Activated CD4-positive, alpha-beta T cell treated with anti-CD3 and anti-CD28 coated beads for 24 hours (primary cell): ENCODE measurements around the gene PLPPR1.

Experiments used
- DNase-seq, 2 donors: peaks; one replicate each; pipeline ENCODE4 v3.0.0-alpha.2; 2020; ENCODE audit warnings: low read depth in 2 of 2

The PLPPR1 gene

DNA sequence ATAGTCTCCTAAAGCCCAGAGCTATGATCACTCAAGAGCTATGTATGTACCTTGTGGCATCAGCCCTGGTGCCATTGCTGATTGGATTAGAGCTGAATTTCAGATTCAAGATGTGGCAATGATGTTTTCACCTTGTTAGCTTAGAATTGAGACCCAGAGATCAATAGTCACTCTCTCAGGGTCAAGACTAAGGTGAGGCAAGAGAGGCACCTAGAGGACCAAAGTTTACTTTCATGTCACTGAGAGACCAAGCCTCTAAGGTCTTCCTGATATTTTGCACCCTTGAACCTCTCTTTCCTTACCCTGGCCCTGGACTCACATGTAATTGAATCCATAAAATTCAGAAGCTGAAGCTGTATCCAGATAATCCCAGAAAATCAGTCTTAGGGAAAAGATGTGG is 313.4 kb downstream of the PLPPR1 start:
- no peak for DNase-seq

DNA sequence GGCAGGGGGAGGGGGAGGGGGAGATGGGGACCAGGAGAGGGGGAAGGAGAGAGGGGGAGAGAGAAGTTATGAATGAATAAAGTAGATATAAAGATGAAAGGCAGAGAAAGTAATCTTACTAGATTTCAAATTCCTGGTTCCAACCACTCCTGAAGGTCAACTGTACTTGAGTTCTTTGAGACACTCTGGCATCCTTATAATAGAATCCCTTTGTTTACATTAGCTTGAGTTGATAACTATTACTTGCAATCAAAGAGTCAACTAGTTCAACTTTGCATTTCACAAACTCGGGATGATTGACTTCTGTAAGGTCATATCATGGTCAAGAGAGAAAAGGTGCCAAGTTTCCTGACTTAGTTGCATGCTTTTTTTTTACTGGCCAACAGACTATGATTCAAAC is 314.1 kb downstream of the PLPPR1 start:
- DNase-seq = no peak

DNA sequence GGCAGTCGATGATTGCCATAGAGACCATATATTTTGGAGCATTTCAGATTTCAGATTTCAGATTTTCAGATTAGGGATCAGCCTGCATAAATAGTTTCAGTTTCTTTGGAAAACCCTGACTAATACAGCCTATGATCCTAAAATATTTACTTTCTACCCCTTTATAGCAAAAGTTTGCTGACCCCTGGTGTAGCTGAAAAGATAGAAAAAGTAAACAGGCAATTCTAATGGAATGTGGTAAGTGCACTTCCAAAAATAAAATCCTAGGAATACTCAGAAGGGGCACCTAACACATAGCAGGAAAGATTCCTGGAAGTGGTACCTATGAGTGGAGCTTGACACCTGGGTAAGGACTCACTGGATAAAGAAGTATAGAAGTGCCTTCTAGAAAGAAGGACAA is 321.8 kb downstream of the PLPPR1 start:
- DNase-seq = no peak

DNA sequence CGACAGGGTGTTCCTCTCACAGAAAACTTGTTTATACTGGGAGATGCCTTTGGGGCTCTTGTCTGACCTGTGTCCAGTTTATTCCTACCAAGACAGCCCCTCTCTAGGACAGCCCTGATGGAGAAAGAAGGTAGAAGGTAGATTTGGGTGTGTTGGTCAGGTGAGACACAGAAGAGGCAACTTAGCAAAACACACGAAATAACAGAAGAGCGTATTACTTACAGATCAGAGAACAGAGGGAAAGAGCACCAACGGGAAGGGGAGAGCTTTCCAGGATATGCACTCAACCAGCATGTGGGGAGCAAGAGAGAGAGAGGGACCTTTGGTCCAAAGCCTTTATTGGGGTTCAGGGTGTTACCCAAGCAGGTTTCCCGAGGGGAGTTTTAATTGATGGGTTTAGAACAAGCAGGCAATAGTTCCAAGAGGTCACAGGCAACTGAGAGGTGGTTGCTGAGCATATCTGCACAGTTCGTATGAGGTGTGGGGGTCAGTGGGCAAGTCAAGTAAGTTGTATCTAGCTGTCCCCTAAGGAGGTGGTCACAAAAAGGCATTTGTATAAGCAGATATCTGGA is 324.5 kb downstream of the PLPPR1 start:
- no peak for DNase-seq

DNA sequence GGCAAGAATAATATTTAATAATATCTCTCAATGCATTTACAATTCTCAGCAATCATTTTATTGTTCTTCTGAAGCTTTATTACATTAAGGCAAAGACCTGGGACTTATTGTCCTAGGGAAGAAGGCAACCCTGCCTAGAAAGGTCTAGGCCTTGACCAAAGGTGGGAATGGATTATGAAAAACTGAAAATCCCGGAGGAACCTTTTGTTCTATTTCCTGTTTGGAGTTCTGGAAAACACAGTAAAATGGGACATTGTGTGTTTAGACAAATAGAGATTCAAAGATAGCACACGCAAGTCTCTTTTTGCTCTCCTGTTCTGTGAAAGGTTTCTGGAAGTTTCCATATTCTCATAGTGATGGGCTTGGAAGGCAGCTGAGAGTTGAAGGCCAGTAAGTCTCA is 325.2 kb downstream of the PLPPR1 start:
- DNase-seq = no peak

DNA sequence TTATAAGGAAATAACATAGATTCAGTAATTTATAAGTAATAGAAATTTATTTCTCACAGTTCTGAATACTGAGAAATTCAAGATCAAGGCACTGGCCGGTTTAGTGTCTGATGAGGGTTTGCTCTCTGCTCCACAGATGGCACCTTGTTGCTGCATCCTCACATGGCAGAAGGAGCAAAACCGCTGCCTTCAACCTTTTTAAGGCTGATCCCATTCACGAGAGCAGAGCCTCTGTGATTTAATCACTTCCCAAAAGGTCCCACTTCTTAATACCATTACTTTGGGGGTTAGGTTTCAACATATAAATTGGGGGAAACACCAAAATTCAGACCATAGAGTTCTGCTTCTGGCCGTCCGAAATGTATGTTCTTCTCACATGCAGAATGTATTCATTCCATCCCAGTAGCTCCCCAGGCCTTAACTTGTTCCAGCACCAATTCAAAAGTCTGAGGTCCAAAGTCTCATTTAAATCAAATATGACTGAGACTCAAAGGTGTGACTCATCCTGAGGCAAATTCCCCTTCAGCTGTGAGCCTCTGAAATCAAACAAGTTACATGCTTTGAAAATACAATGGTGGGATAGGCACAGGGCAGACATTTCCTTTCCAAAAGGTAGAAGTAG is 325.7 kb downstream of the PLPPR1 start:
- no peak for DNase-seq

DNA sequence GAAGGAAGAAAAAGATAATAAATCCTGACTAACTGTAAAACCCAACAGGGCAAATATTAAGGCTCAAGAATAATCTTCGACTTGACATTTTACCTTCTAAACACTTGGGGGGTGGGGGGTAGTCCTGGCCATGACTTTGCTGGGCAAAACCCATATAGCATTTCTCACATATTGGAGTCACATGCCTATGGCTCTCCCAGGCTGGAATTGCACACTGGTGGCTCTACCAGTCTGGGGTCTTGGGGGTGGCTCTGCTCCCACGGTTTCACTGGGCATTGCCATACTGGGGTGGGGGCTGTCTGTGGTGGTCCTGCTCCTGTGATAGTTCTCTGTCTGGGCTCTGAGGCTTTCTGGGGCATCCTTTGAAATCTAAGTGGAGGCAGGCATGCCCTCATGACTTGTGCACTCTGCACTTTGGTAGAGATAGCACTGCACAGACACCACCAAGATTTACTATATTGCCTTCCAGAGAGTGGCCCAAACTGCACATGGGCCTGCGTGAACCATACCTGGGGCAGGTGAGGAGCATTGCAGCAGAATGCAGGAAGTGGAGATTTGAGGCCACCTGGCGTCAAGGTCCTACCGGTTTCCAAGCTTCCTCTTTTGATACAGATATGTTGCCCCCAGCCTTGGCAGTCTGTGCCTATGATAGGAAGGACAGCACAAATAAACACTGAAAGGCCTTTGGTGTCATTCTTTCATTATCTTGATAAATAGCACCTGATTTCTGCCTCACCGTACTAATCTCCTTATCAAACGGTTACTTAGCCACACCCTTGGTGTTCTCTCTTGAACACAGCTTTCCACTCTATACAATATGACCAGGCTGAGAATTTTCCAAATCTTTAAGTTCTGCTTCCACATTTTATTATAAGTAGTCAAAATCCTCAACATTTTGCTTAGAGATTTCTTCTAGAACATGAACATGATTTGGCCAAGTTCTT is 326.5 kb downstream of the PLPPR1 start:
- DNase-seq = no peak

DNA sequence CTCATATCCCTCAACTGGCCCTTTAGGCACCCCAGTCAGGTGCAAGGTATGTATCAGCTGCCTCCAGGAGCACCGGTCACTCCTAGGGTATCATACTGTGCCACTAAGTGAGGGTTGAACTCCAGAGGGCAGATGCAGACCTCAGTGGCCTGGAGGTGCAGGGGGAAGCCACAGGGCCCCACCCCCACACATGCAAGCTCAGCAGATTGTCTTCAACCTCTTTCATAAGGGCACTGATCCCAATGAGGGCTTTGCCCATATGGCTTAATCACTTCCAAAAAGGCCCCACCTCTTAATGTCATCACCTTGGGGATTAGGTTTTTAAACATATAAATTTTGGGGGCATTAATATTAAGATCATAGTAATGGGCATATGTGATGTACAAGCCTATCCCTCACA is 328.1 kb downstream of the PLPPR1 start:
- DNase-seq = no peak

DNA sequence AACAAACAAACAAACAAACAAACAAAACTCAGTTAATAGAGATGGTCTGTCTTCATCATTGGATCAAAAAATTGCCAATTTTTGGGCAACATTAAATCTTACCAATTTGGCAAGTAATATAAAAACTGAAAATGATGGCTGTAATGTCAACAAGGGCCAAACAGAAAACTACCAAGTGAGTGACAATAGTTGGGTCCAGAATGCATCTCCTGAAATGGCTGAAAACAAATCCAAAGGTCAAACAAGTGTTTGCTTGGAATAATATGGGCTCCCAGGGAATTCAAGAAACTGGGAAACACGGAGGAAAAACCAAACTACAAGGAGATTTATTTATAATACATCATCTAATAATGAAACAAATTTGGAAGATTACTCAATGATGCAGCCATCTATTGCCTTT is 331.2 kb downstream of the PLPPR1 start:
- DNase-seq = no peak

DNA sequence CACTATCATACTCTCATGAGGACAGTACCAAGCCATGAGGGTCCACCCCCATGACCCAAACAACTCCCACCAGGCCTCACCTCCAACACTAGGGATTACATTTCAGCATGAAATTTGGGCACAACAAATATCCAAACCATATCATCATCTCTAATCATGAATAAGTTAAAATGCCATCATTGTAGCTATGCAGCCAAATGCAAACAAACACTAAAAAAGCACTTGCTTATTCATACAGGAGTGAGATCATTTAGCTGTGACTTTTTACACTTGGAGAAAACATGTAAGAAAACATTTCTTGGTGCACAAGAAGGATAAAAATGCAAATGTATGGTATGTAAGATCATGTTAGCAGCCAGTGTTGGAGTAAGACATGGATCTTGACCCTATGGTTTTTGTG is 332.1 kb downstream of the PLPPR1 start:
- no peak for DNase-seq

DNA sequence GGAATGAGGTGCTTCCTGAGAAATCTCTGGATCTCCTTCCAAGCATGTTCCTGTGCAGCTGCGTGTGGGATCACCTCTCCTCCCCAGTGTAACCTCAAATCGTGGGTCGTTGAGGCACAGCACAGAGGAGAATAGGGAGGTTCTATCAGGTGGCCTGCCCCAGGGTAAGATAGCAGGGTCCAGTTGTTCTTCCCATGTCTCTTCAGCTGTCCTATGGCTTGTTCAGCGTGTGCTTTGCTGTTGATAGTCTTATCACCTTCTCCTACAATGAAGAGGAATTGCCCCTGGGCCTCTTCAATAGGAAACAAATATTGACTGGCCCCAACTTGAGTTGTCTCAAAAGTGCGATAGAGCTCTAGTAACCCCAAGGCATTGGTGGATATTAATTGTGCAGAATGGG is 333.9 kb downstream of the PLPPR1 start:
- DNase-seq = no peak

DNA sequence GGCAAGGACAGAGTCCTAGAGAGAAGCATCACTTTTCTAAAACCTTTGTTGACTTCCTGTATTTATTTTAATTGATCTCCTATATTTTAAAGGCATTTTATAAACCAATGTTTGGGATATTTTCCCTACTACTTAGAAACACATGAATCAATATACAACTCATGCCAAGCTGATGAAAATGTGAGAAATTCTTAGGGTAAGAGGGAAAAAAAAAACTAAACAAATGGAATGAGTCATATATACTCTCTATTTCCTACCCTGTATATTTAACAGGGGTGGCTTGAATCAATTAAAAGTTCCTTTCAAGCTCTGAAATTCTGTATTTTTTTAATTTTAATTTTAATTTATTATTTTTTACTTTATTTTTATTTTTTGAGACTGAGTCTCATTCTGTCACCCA is 336.7 kb downstream of the PLPPR1 start:
- DNase-seq = no peak

DNA sequence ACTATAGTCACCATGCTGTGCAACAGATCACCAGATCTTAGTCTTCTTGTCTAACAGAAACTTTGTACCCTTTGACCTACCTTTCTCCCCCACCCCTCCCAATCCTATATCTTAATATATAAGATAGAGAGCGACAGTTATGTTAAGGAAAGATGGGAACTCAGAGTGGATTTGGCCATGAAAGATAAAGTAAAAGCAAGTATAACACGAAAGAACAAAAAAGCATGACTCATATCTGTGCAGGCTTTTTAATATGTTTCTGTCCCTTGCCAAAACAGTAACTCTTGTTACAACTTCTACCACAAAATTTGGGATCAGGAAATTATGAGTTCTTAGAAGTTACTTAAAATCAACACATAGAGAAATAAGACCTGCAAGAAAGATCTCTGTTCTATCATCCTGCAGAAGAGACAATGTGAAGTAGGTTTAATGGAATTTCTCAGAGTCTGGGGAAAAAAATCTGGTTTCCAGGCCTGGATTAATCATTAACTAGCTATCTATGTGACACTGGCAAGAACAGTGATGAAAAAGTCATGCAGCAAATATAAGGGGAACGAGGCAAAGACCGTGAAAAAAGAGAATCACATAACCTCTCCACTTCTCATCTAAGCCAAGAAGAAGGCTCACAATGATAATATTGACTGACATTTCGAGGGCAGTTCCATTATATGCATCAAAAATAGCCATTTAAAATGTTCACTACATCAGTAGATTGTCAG is 337.7 kb downstream of the PLPPR1 start:
- DNase-seq = no peak

DNA sequence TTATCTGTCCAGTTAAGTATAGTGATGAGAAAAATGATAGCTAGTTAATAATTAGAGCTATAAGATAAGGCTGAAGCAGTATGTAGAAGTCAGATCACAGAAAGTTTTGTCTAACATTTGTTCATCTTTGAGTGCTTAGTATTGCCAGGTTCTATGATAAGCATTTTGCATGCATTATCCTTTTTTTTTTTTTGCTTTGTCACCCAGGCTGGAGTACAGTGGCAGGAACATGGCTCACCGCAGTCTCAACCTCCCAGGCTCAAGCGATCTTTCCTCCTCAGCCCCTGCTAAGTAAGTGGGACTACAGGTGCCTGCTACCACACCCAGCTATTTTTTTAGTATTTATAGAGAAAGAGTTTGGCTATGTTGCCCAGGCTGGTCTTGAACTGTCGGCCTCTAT is 338.8 kb downstream of the PLPPR1 start:
- DNase-seq = no peak

DNA sequence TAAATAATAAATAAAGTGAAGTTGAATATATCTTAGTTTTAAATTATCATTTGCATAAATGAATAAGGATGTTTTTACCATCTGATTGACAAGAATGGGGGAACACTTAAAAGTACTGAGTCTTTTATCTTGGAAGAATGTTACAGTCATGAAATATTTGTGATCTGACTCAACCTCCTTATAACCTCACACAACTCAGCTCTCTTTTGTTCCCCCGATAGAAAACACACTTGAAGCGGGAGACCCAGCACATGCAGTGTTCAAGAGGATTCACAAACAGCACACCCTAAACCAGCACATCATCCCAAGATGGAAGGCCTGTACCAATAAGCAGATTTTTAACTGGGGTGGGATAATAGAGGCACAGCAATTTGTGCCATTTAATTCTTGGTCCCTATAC is 340.8 kb downstream of the PLPPR1 start:
- no peak for DNase-seq

DNA sequence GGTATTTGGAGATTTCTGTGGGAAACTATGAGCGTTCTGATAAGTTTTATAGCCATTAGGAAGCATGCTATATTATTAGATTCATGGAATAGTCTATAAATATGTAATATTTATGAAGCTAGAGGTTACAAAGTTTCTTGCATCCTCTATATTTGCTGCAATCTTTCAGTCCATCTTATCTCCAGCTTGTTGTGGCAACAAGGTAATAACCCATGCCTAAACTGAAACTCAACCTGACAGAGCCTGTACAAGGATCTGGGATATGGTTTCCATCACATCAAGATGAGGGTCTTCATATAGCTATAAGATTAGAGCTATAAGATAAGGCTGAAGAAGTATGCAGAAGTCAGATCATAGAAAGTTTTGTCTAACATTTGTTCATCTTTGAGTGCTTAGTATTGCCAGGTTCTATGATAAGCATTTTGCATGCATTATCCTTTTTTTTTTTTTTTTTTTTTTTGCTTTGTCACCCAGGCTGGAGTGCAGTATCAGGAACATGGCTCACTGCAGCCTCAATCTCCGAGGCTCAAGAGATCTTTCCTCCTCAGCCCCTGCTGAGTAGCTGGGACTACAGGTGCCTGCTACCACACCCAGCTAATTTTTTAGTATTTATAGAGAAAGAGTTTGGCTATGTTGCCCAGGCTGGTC is 341.5 kb downstream of the PLPPR1 start:
- no peak for DNase-seq

DNA sequence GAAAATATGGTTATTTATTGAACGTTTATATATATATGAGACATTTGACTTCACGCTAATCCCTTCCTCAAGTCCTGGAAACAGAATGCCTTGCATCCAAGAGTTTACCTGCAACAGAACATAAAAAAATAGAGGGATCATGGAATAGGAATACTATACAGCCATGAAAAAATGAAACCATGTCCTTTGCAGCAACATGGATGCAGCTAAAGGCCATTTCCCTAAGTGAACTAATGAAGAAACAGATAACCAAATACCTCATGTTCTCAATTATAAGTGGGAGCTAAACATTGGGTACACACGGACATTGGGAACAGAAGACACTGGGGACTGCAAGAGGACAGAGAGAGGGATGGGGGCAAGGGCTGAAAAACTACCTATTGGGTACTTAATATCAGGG is 343.3 kb downstream of the PLPPR1 start:
- DNase-seq = no peak

DNA sequence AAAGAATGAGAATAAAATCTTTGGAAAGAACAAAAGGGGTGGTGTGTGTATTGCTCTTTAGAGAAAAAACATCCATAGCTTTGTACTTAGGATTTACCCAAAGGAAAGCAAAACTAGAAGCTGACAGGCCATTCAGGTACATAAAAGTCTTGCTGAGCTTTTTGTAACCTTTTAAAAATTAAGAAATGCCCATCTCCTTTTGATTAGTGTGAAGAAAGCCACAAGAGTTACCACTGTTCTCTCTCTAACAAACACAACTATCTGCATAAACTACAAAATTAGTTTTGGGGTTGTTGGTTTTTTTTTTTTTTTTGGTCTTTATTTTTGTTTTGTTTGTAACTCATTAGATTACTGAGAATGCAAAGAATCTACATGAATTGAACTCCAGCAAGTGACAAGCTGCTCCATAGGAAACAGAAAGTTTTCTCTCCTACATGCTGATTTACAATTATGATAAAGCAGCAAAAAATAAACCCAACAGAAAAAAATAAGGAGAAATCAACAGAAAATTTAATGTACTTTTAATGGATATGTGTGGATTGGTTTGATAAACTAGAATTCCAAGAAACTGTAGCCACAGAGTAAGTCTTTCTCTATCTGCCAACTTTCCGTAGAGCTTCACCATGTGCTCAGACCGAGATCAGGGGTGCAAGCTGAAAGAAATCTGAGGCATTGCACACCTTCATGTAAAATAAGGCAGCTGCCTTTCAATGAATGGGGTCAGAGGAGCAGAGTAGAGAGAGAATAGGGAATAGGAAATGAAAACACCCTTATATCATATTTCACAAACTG is 344.0 kb downstream of the PLPPR1 start:
- DNase-seq = no peak
